PC-9 (cell line): ENCODE results near the gene DPP10. TPM values are rescaled to one million over a fixed set of nuclear protein-coding genes. Genes with fewer than 3 reads are reported as not detected.

ENCODE experiments used
- BruUV-seq: library from RNA; stranded (reverse); fragments of 400-500 nt; replicated peaks from 2 replicates; lab custom pipeline; 2021; lab: Mats Ljungman, UMichigan
- CTCF ChIA-PET: fragments of 300-600 bp; sonication (Branson Sonifier 250); formaldehyde crosslinking; loops from one replicate; lab custom pipeline; 2022; ENCODE audit warnings: antibody characterized with exemption; lab: Charles Lee
- POLR2A ChIA-PET: fragments of 300-600 bp; sonication (Branson Sonifier 250); formaldehyde crosslinking; loops from one replicate; lab custom pipeline; 2022; ENCODE audit warnings: antibody characterized with exemption; ENCODE audit not compliant: unreplicated experiment; lab: Charles Lee
- DNase-seq, 2 experiments: peaks; one replicate each; pipeline versions ENCODE4 v3.0.0 to v3.0.0-alpha.2; 2015 to 2022; ENCODE audit warnings: mixed read lengths in 1 of 2
- H2AFZ ChIP-seq: fragments of 200-600 bp; sonication (generic); 2 replicates; pipeline ENCODE4 v1.8.1; 2017; ENCODE audit warnings: antibody characterized with exemption
- H3F3A ChIP-seq: fragments of 200-600 bp; sonication (generic); 2 replicates; pipeline ENCODE4 v1.8.1; 2017; ENCODE audit warnings: antibody characterized with exemption, mild to moderate bottlenecking, low read depth; ENCODE audit not compliant: insufficient read depth
- H3K27ac ChIP-seq: fragments of 200-600 bp; sonication (generic); 2 replicates; pipeline ENCODE4 v1.6.1; 2016; ENCODE audit warnings: mixed run types
- H3K27me3 ChIP-seq: fragments of 200-600 bp; sonication (generic); 2 replicates; pipeline ENCODE4 v1.6.1; 2016; ENCODE audit warnings: low read depth, mixed run types; ENCODE audit not compliant: insufficient read depth
- H3K36me3 ChIP-seq: fragments of 200-600 bp; sonication (generic); 2 replicates; pipeline ENCODE4 v1.6.1; 2016; ENCODE audit warnings: low read depth, mixed run types
- H3K4me1 ChIP-seq: fragments of 200-600 bp; sonication (generic); replicated peaks from 2 replicates; pipeline ENCODE4 v1.6.1; 2016; ENCODE audit warnings: mixed run types; ENCODE audit not compliant: insufficient read depth
- H3K4me2 ChIP-seq: fragments of 200-600 bp; sonication (generic); 2 replicates; pipeline ENCODE4 v1.6.1; 2017; ENCODE audit warnings: mixed run types
- H3K4me3 ChIP-seq: fragments of 200-600 bp; sonication (generic); 2 replicates; pipeline ENCODE4 v1.6.1; 2016; ENCODE audit warnings: mixed run types
- H3K79me2 ChIP-seq: fragments of 200-600 bp; sonication (generic); 2 replicates; pipeline ENCODE4 v1.6.1; 2017; ENCODE audit warnings: low read depth, mixed run types
- H3K9me2 ChIP-seq: fragments of 200-600 bp; sonication (generic); 2 replicates; pipeline ENCODE4 v1.8.1; 2017; ENCODE audit warnings: mild to moderate bottlenecking; ENCODE audit not compliant: insufficient read depth
- H3K9me3 ChIP-seq: fragments of 200-600 bp; sonication (generic); 2 replicates; pipeline ENCODE4 v1.8.1; 2016; ENCODE audit warnings: low read depth; ENCODE audit not compliant: insufficient read depth
- H4K20me1 ChIP-seq: fragments of 200-600 bp; sonication (generic); 2 replicates; pipeline ENCODE4 v1.8.1; 2017; ENCODE audit not compliant: insufficient read depth
- EZH2 ChIP-seq: fragments of 200-600 bp; sonication (generic); IDR thresholded peaks from 2 replicates; pipeline ENCODE4 v1.8.0; 2017; ENCODE audit warnings: antibody characterized with exemption, low read depth
- intact Hi-C: fragments of 100-400 bp; cut with micrococcal nuclease; formaldehyde crosslinking; loops from one replicate; pipeline ENCODE4 v1.10.0; 2022; ENCODE audit not compliant: unreplicated experiment
- total RNA-seq: library from RNA; stranded (reverse); gene quantifications from 2 replicates; pipeline ENCODE4 v1.2.3, GENCODE V29; 2021
- TF ChIP-seq, protein P1 (sequence below): fragments of 200-600 bp; sonication (generic); conservative IDR thresholded peaks from 2 replicates; pipeline ENCODE4 v1.6.1; 2017; ENCODE audit warnings: mixed run types, antibody characterized with exemption, mild to moderate bottlenecking, moderate library complexity

The DPP10 gene
- total RNA-seq, 1 experiment from 2014 or later = not detected

DNA sequence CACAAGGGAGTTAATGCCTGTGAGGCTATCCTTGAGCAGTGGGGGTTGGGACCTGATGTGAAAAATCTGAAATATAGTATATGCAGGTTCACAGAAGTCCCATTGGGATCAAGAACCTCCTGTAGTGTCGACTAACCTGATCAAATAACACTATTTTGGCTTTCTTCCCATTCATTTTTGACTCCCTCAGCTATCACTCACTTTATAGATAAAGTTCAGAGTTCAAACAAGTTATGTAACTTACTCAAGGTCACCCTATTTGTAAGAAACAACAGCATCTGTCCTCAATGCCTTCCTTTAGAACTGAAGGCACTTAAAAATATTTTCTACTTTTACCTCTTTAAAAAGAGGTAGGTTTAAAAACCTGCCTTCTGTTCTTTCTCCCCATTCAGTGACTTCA lies 341.6 kb downstream of the DPP10 start:
- TF ChIP-seq EZH2 = no peak
- TF ChIP-seq, protein P1, sequence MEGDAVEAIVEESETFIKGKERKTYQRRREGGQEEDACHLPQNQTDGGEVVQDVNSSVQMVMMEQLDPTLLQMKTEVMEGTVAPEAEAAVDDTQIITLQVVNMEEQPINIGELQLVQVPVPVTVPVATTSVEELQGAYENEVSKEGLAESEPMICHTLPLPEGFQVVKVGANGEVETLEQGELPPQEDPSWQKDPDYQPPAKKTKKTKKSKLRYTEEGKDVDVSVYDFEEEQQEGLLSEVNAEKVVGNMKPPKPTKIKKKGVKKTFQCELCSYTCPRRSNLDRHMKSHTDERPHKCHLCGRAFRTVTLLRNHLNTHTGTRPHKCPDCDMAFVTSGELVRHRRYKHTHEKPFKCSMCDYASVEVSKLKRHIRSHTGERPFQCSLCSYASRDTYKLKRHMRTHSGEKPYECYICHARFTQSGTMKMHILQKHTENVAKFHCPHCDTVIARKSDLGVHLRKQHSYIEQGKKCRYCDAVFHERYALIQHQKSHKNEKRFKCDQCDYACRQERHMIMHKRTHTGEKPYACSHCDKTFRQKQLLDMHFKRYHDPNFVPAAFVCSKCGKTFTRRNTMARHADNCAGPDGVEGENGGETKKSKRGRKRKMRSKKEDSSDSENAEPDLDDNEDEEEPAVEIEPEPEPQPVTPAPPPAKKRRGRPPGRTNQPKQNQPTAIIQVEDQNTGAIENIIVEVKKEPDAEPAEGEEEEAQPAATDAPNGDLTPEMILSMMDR = no peak
- H3K4me2 ChIP-seq = no peak overlapping the region
- no peaks in the 10 kb centered on the region for H3K79me2 ChIP-seq
- H3K9me2 ChIP-seq = no peaks in the 10 kb centered on the region
- H4K20me1 ChIP-seq = no peaks in the 10 kb centered on the region
- BruUV-seq = no TSS peak
- DNase-seq = no peak
- H3K9me3 ChIP-seq = no peaks in the 10 kb centered on the region
- peaks cover 17% of the 10 kb centered on the region for H3K27me3 ChIP-seq
- no peak overlapping the region for H2AFZ ChIP-seq
- no peaks in the 10 kb centered on the region for H3K36me3 ChIP-seq
- CTCF ChIA-PET = no interaction called here
- no peaks in the 10 kb centered on the region for H3F3A ChIP-seq
- no peak overlapping the region for H3K27ac ChIP-seq
- POLR2A ChIA-PET = no interaction called here
- H3K4me1 ChIP-seq = no peaks in the 10 kb centered on the region
- H3K4me3 ChIP-seq = no peak overlapping the region
- intact Hi-C loops = no loop called here

DNA sequence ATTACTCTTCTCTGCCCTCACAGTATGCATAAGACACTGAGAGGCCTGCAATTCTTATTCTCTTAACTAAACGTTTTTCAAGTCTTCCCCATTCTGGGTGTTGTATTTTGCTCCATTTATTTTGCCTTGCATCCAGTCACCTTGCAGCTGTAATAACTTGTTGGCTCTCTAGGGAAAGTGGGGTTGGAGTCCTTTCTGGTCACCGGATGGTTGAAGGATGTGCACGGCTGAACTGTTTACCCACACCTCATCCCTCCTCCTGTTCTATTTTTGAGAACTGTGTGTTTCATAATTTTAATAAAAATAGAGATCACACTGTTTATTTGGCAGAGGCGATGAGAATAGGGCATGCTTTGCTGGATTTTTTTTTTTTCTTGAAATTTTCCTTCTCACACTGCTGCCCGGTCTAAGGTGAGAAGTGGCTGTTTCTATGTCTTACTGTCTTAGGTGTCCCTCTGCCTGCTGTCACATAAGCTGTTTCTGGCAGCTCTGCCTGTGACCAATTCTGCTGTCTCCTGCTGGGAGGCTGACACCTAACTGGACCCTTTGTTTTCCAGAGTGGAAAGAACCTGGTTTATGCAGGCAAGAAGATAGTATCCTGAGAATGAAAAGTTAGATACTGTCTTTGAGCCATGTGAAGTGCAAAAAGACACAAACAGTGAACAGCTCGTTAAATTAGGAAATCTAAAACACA lies 342.6 kb downstream of the DPP10 start:
- Histone ChIP-seq H3F3A (no peaks in the 10 kb centered on the region), H3K9me3 (no peaks in the 10 kb centered on the region), H3K4me1 (no peaks in the 10 kb centered on the region), H3K27me3 (peaks cover 22% of the 10 kb centered on the region), H2AFZ (no peak overlapping the region), H3K4me3 (no peak overlapping the region), H3K4me2 (no peak overlapping the region), H3K9me2 (no peaks in the 10 kb centered on the region), H3K79me2 (no peaks in the 10 kb centered on the region), H3K36me3 (no peaks in the 10 kb centered on the region), H4K20me1 (no peaks in the 10 kb centered on the region), H3K27ac (no peak overlapping the region)
- ChIA-PET POLR2A (no interaction called here), CTCF (no interaction called here)
- TF ChIP-seq, protein P1 = no peak
- TF ChIP-seq EZH2 = no peak
- BruUV-seq = no TSS peak
- intact Hi-C loops = no loop called here
- no peak for DNase-seq

DNA sequence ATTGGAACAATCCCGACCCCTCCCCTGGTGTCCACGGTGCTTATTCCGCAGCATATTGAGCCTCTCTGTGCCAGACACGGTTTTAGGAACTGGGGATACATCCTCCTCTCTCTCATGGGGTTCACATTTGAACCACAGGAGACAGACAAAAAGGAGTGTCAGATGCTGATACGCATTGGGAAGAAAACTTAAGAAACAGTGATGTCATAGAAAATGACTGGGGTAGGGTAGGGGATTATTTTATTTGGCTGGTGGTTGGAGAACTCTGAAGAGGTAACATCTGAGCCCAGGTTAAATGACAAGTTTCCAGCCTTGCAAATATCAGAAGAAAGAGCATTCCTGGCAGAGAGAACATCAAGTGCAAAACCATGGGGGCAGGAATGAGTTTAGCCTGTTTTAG lies 344.5 kb downstream of the DPP10 start:
- DNase-seq = no peak
- no TSS peak for BruUV-seq
- Histone ChIP-seq H3K36me3 (no peaks in the 10 kb centered on the region), H3K27ac (no peak overlapping the region), H3K9me2 (no peaks in the 10 kb centered on the region), H3K9me3 (no peaks in the 10 kb centered on the region), H3K4me2 (no peak overlapping the region), H3F3A (no peaks in the 10 kb centered on the region), H3K27me3 (peaks cover 27% of the 10 kb centered on the region), H3K4me1 (no peaks in the 10 kb centered on the region), H3K79me2 (no peaks in the 10 kb centered on the region), H3K4me3 (no peak overlapping the region), H2AFZ (no peak overlapping the region), H4K20me1 (no peaks in the 10 kb centered on the region)
- intact Hi-C loops = no loop called here
- CTCF ChIA-PET = no interaction called here
- POLR2A ChIA-PET = no interaction called here
- no peak for TF ChIP-seq EZH2
- TF ChIP-seq, protein P1 = no peak
